CD4-positive, CD25-positive, alpha-beta regulatory T cell (primary cell): ENCODE results near the gene GOLGA5. TPM values are rescaled to one million over a fixed set of nuclear protein-coding genes. Genes with fewer than 3 reads are reported as not detected.

Source experiments
- ATAC-seq, 2 donors: fragments of 150-1000 bp; cut with Tn5 transposase; one replicate each; pipeline ENCODE4 v1.10.0; 2021; ENCODE audit warnings: low read depth in 2 of 2, moderate number of reproducible peaks in 2 of 2, moderate library complexity in 1 of 2
- DNase-seq, 3 donors: peaks; one replicate each; pipeline versions ENCODE4 v3.0.0 to v3.0.0-alpha.2; 2012 to 2022; ENCODE audit warnings: mixed read lengths in 1 of 3
- H3K27ac ChIP-seq: one replicate; pipeline ENCODE4 v1.7.0; 2013; ENCODE audit warnings: mild to moderate bottlenecking, low read length; ENCODE audit not compliant: insufficient read depth, poor library complexity, severe bottlenecking
- H3K27me3 ChIP-seq: one replicate; pipeline ENCODE4 v1.7.0; 2013; ENCODE audit warnings: low read length; ENCODE audit not compliant: control insufficient read depth, insufficient read depth
- H3K36me3 ChIP-seq: one replicate; pipeline ENCODE4 v1.7.0; 2013; ENCODE audit warnings: mild to moderate bottlenecking, low read length, moderate library complexity; ENCODE audit not compliant: control insufficient read depth, insufficient read depth
- H3K4me1 ChIP-seq: 2 replicates; pipeline ENCODE4 v1.7.0; 2013; ENCODE audit warnings: mild to moderate bottlenecking, low read length; ENCODE audit not compliant: insufficient read depth, control insufficient read depth, poor library complexity, severe bottlenecking
- H3K4me3 ChIP-seq: one replicate; pipeline ENCODE4 v1.7.0; 2013; ENCODE audit warnings: low read depth, mild to moderate bottlenecking, low read length, moderate library complexity
- H3K9me3 ChIP-seq, 2 experiments: 1 replicate in 1 of 2; 2 replicates in 1 of 2; pipeline ENCODE4 v1.7.0; 2013; ENCODE audit warnings: low read length in 2 of 2, mild to moderate bottlenecking in 1 of 2, moderate library complexity in 1 of 2; ENCODE audit not compliant: control insufficient read depth in 2 of 2
- H3K27ac Mint-ChIP-seq, 3 donors: one replicate each; pipeline ENCODE4 v1.8.0; 2020 to 2022; ENCODE audit warnings: mild to moderate bottlenecking in 3 of 3, mixed read lengths in 3 of 3, moderate library complexity in 2 of 3
- H3K27me3 Mint-ChIP-seq: one replicate; pipeline ENCODE4 v1.8.0; 2022; ENCODE audit warnings: mild to moderate bottlenecking, mixed read lengths
- H3K36me3 Mint-ChIP-seq: one replicate; pipeline ENCODE4 v1.8.0; 2020; ENCODE audit warnings: mixed read lengths
- H3K4me1 Mint-ChIP-seq, 4 donors: one replicate each; pipeline ENCODE4 v1.8.0; 2020 to 2022; ENCODE audit warnings: mixed read lengths in 4 of 4, mild to moderate bottlenecking in 1 of 4
- H3K4me3 Mint-ChIP-seq, 4 donors: one replicate each; pipeline ENCODE4 v1.8.0; 2020 to 2022; ENCODE audit warnings: mild to moderate bottlenecking in 4 of 4, mixed read lengths in 4 of 4, moderate library complexity in 3 of 4
- H3K9me3 Mint-ChIP-seq, 7 donors: one replicate each; pipeline ENCODE4 v1.8.0; 2020 to 2022; ENCODE audit warnings: mixed read lengths in 7 of 7, mild to moderate bottlenecking in 3 of 7, moderate library complexity in 2 of 7
- polyA plus RNA-seq, 4 donors: library from polyadenylated mRNA; unstranded; fragments of 300-500 nt; fragmentation: Illumina TruSeq; gene quantifications; one replicate each; pipeline ENCODE4 v1.2.3, GENCODE V29; 2021
- total RNA-seq: library from RNA; stranded (reverse); gene quantifications from one replicate; pipeline ENCODE4 v1.2.3, GENCODE V29; 2022

Gene GOLGA5
- total and polyA plus RNA-seq, 5 donors from 2014 or later = 14.8 to 23.7 (median 20.6) TPM

DNA sequence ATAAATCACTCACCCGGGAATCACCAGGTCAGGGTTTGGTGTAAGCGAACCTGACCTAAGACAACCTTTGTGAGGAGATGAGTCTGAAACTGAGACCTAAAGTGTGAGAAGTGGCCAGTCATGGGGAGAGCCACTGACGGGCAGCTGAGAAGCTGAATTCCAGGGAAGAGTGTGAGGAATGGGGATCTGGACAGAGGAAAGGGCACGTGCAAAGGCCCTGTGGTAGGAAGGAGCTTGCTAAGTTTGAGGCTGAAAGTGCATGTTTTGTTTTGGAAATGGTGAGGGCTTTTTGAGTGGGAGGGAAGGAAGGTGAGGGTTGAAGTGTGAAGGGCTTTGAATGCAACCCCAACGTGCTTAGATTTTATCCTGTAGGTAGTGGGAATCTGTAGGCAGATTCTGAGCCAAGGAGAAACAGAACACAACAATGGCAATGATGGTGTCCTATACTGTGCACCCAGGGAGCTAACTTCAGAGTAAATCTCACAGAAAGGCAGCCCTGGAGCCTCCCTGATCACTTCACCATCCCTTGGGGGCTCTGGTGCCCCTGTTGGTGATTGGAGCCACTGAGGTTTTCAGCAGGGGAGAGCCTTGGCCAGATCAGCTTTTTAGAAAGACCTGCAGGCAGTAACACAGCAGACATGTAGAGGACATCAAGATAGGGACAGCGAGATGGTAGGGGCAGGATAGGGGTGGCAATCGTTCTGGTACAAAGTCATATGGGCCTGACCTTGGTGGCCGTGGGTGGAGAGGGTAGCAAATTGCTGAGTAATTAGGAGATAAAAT lies 91.4 kb downstream of the GOLGA5 start:
- no peak overlapping the region for H3K27ac ChIP-seq
- no peaks in the 10 kb centered on the region for H3K27me3 ChIP-seq
- no peak overlapping the region for H3K4me3 Mint-ChIP-seq
- no peak overlapping the region for H3K27ac Mint-ChIP-seq
- H3K36me3 ChIP-seq = no peaks in the 10 kb centered on the region
- DNase-seq = no peak
- H3K9me3 ChIP-seq = no peaks in the 10 kb centered on the region
- H3K27me3 Mint-ChIP-seq = peaks cover 23% of the 10 kb centered on the region
- ATAC-seq = no peak
- peaks cover 0 to 10% (median 0%) of the 10 kb centered on the region in 7 donors for H3K9me3 Mint-ChIP-seq
- peaks cover 4% of the 10 kb centered on the region for H3K36me3 Mint-ChIP-seq
- no peak overlapping the region for H3K4me3 ChIP-seq
- no peaks in the 10 kb centered on the region for H3K4me1 Mint-ChIP-seq
- no peaks in the 10 kb centered on the region for H3K4me1 ChIP-seq

DNA sequence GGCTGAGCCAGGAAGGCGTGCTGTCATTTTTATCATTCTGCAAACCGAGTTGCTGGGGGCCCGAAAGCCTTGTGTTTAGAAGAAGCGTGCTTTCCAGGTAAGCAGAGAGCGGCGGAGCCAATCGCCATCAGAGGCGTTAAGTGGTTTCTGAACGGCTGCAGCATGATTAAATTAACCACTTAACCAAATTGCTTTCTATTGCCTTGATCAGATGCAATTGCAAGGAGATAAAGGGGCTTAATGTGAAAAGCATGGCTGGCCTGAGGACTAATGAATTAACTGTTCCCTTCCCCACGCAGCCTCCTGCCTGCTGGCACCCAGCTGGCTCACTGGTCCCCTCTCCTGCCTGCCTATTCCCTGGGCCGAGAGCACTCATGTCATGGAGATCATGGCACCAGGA lies 92.2 kb downstream of the GOLGA5 start:
- ATAC-seq = no peak
- Histone ChIP-seq H3K9me3 (no peaks in the 10 kb centered on the region), H3K4me1 (no peaks in the 10 kb centered on the region), H3K27ac (no peak overlapping the region), H3K27me3 (no peaks in the 10 kb centered on the region), H3K4me3 (no peak overlapping the region), H3K36me3 (no peaks in the 10 kb centered on the region)
- Mint-ChIP-seq H3K9me3 (peaks cover 0 to 9% (median 0%) of the 10 kb centered on the region in 7 donors), H3K4me1 (peaks cover 0 to 3% (median 0%) of the 10 kb centered on the region in 4 donors), H3K27ac (no peak overlapping the region), H3K36me3 (peaks cover 4% of the 10 kb centered on the region), H3K27me3 (peaks cover 17% of the 10 kb centered on the region), H3K4me3 (no peak overlapping the region)
- DNase-seq = no peak

DNA sequence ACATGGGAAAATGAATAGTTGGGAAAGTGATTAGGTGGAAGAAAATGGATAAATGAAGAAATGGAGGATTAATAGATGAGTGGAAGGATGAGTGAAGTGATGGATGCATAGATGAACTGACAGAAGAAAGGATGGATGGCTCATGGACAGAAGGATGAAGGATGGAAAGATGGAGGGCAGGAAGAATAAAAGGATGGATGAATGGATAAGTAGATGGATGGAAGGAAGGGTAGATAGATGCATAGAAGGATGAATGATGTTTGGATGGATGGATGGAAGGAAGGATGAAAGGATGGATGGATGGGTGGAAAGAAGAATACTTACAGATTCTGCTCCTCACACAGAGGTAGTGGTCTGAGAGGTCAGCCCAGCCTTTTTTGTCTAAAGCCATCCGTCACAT lies 93.1 kb downstream of the GOLGA5 start:
- H3K4me3 ChIP-seq = no peak overlapping the region
- DNase-seq (no peak), ATAC-seq (no peak)
- H3K9me3 ChIP-seq = no peaks in the 10 kb centered on the region
- peaks cover 12% of the 10 kb centered on the region for H3K27me3 Mint-ChIP-seq
- H3K9me3 Mint-ChIP-seq = peaks cover 0 to 9% (median 0%) of the 10 kb centered on the region in 7 donors
- H3K36me3 Mint-ChIP-seq = peaks cover 4% of the 10 kb centered on the region
- no peaks in the 10 kb centered on the region for H3K36me3 ChIP-seq
- H3K27me3 ChIP-seq = no peaks in the 10 kb centered on the region
- no peak overlapping the region for H3K4me3 Mint-ChIP-seq
- H3K27ac Mint-ChIP-seq = no peak overlapping the region
- H3K4me1 ChIP-seq = no peaks in the 10 kb centered on the region
- peaks cover 0 to 3% (median 0%) of the 10 kb centered on the region in 4 donors for H3K4me1 Mint-ChIP-seq
- H3K27ac ChIP-seq = no peak overlapping the region

DNA sequence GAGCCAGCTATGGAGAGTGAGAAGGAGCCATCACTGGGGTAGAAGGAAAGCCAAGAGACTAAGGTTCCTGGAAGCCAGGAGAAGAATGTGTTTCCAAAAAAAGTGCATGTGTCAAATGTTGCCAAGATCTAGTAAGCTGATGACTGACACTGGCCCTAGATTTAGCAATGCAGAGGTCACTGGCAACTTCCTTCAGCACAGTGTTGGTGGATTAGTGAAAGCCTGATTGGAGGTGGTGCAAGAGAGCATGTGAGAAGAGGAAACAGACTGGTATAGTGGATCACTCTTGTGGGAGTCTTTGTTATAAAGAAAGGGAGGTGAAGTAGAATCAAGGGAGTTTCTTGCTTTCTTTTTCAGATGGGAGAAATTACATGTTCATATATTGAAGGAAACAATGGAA lies 94.8 kb downstream of the GOLGA5 start:
- Mint-ChIP-seq H3K27ac (no peak overlapping the region), H3K27me3 (peaks cover 10% of the 10 kb centered on the region), H3K4me1 (peaks cover 0 to 3% (median 0%) of the 10 kb centered on the region in 4 donors), H3K36me3 (peaks cover 4% of the 10 kb centered on the region), H3K9me3 (peaks cover 0 to 13% (median 10%) of the 10 kb centered on the region in 7 donors), H3K4me3 (no peak overlapping the region)
- H3K9me3 ChIP-seq = peaks cover 0 to 6% of the 10 kb centered on the region in 2 experiments
- no peaks in the 10 kb centered on the region for H3K27me3 ChIP-seq
- no peak overlapping the region for H3K27ac ChIP-seq
- ATAC-seq (no peak), DNase-seq (no peak)
- no peaks in the 10 kb centered on the region for H3K36me3 ChIP-seq
- H3K4me3 ChIP-seq = no peak overlapping the region
- H3K4me1 ChIP-seq = no peaks in the 10 kb centered on the region

Other genes with a start within 250 kb of the GOLGA5 start
- gene LGMN, start 45.7 kb upstream of the GOLGA5 start, total RNA-seq = 10.9 TPM
- gene LGMN, start 45.7 kb upstream of the GOLGA5 start, polyA plus RNA-seq = 10 to 100 TPM; 15.4 to 34.4 (median 19.7) TPM
- gene CHGA, start 128.8 kb downstream of the GOLGA5 start, total RNA-seq = not detected
- under 1 TPM; 0.21 to 0.72 (median 0.33) TPM for gene CHGA, start 128.8 kb downstream of the GOLGA5 start, polyA plus RNA-seq